ENCODE data around the gene SYNGR1.

DNA sequence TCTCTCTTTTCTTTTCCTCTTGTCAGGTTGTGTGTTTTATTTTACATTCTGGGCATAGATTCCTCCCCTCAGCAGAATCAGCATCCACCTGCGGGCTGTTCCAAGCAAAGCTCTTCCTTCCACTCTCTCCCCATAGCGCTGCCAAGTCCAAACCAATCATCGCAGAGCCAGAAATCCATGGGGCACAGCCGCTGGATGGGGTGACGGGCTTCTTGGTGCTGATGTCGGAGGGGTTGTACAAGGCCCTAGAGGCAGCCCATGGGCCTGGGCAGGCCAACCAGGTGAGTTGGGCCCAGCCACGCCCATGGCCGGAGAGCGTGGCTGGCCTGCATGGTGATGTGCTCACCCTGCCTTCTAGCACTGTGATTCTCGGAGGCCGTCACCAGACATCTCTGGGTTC, 71.9 kb downstream of the SYNGR1 start:
- no peak for TF ChIP-seq CTCF (IDR thresholded peaks at IDR 0.05)
- TF ChIP-seq EP300 (IDR thresholded peaks at IDR 0.05): no peak
- TF ChIP-seq POLR2A (IDR thresholded peaks at IDR 0.05): no peak
